CD14-positive monocyte (primary cell): ENCODE measurements around the gene DLGAP5. TPM values are rescaled to one million over a fixed set of nuclear protein-coding genes. Genes with fewer than 3 reads are reported as not detected.
A peak's percentile ranks its signal among the peaks of the same experiment; 100 is the strongest.

Experiments
- DNase-seq, 3 donors: peaks; one replicate each; pipeline ENCODE4 v3.0.0-alpha.2; 2011 to 2022
- H2AFZ ChIP-seq: 2 replicates; pipeline ENCODE4 v1.6.0; 2012; ENCODE audit warnings: mild to moderate bottlenecking, low read depth, low read length, inconsistent platforms; ENCODE audit not compliant: insufficient read depth, poor library complexity, severe bottlenecking
- H3K27ac ChIP-seq, 2 donors: 1 replicate in 1 of 2; 2 replicates in 1 of 2; pipeline ENCODE4 v1.5.1; 2012 to 2013; ENCODE audit warnings: low read length in 2 of 2, control low read depth in 1 of 2, inconsistent platforms in 1 of 2, low read depth in 1 of 2, mild to moderate bottlenecking in 1 of 2
- H3K27me3 ChIP-seq, 2 donors: one replicate each; pipeline versions ENCODE4 v1.6.0 to v1.6.1; 2011 to 2013; ENCODE audit warnings: low read length in 2 of 2; ENCODE audit not compliant: control insufficient read depth in 2 of 2, insufficient read depth in 2 of 2
- H3K36me3 ChIP-seq, 2 donors: replicated peaks in 1 of 2; 1 replicate in 1 of 2; 2 replicates in 1 of 2; pipeline versions ENCODE4 v1.5.1 to v1.6.1; 2012 to 2013; ENCODE audit warnings: low read length in 2 of 2, control low read depth in 1 of 2, inconsistent platforms in 1 of 2, mild to moderate bottlenecking in 1 of 2; ENCODE audit not compliant: insufficient read depth in 2 of 2, control insufficient read depth in 1 of 2
- H3K4me1 ChIP-seq, 2 donors: 1 replicate in 1 of 2; 2 replicates in 1 of 2; pipeline versions ENCODE4 v1.5.1 to v1.6.1; 2012 to 2013; ENCODE audit warnings: low read length in 2 of 2, control low read depth in 1 of 2, inconsistent platforms in 1 of 2, mild to moderate bottlenecking in 1 of 2, moderate library complexity in 1 of 2; ENCODE audit not compliant: insufficient read depth in 2 of 2, control insufficient read depth in 1 of 2
- H3K4me2 ChIP-seq: replicated peaks from 2 replicates; pipeline ENCODE3; 2012; ENCODE audit warnings: low read length, moderate library complexity, mild to moderate bottlenecking; ENCODE audit not compliant: poor library complexity, severe bottlenecking; ENCODE audit errors: extremely low read depth
- H3K4me3 ChIP-seq, 3 experiments: fragments of 200-600 bp in 1 of 3; sonication (generic) in 1 of 3; replicated peaks in 1 of 3; 1 replicate in 2 of 3; 2 replicates in 1 of 3; pipeline ENCODE4 v1.5.1; 2011 to 2013; ENCODE audit warnings: low read length in 3 of 3, mild to moderate bottlenecking in 3 of 3, control low read depth in 2 of 3, low read depth in 2 of 3, inconsistent platforms in 1 of 3, moderate library complexity in 1 of 3
- H3K79me2 ChIP-seq: 2 replicates; pipeline ENCODE4 v1.6.0; 2012; ENCODE audit warnings: mild to moderate bottlenecking, control low read depth, inconsistent platforms, low read length, moderate library complexity; ENCODE audit not compliant: insufficient read depth
- H3K9ac ChIP-seq: 2 replicates; pipeline ENCODE4 v1.6.0; 2017; ENCODE audit warnings: low read length, mild to moderate bottlenecking; ENCODE audit not compliant: insufficient read depth, poor library complexity, severe bottlenecking
- H3K9me3 ChIP-seq, 2 donors: replicated peaks in 1 of 2; 1 replicate in 1 of 2; 2 replicates in 1 of 2; pipeline versions ENCODE4 v1.5.1 to v1.6.1; 2012 to 2013; ENCODE audit warnings: low read length in 2 of 2, control low read depth in 1 of 2; ENCODE audit not compliant: control insufficient read depth in 1 of 2, insufficient read depth in 1 of 2
- H4K20me1 ChIP-seq: 2 replicates; pipeline ENCODE4 v1.6.0; 2012; ENCODE audit warnings: mild to moderate bottlenecking, low read length, control low read depth, moderate library complexity; ENCODE audit not compliant: insufficient read depth
- H3K27ac Mint-ChIP-seq, 7 donors: one replicate each; pipeline ENCODE4 v1.8.0; 2020; ENCODE audit warnings: mild to moderate bottlenecking in 7 of 7, mixed read lengths in 7 of 7, moderate library complexity in 6 of 7, inconsistent platforms in 2 of 7
- H3K27me3 Mint-ChIP-seq, 3 donors: one replicate each; pipeline ENCODE4 v1.8.0; 2021 to 2022; ENCODE audit warnings: low read depth in 3 of 3, mild to moderate bottlenecking in 3 of 3, mixed read lengths in 3 of 3, moderate library complexity in 3 of 3, inconsistent platforms in 1 of 3
- H3K36me3 Mint-ChIP-seq, 2 donors: one replicate each; pipeline ENCODE4 v1.8.0; 2020; ENCODE audit warnings: mixed read lengths in 2 of 2, inconsistent platforms in 1 of 2, mild to moderate bottlenecking in 1 of 2
- H3K4me1 Mint-ChIP-seq: one replicate; pipeline ENCODE4 v1.8.0; 2020; ENCODE audit warnings: mild to moderate bottlenecking, mixed read lengths
- H3K4me3 Mint-ChIP-seq, 2 donors: one replicate each; pipeline ENCODE4 v1.8.0; 2020; ENCODE audit warnings: mild to moderate bottlenecking in 2 of 2, mixed read lengths in 2 of 2, moderate library complexity in 1 of 2
- H3K9me3 Mint-ChIP-seq, 7 donors: one replicate each; pipeline ENCODE4 v1.8.0; 2020 to 2022; ENCODE audit warnings: mixed read lengths in 7 of 7, mild to moderate bottlenecking in 6 of 7, moderate library complexity in 6 of 7, inconsistent platforms in 2 of 7
- WGBS: methylation state at CpG from one replicate; pipeline ENCODE4 v1.1.5; 2013; ENCODE audit warnings: missing lambda C conversion rate; ENCODE audit not compliant: insufficient coverage; 5-methylcytosine and 5-hydroxymethylcytosine counted together
- intact Hi-C, 2 donors: fragments of 100-400 bp; cut with micrococcal nuclease; formaldehyde crosslinking; loops; one replicate each; pipeline versions ENCODE4 v1.15.0 to v1.15.1; 2023
- polyA plus RNA-seq, 3 donors: library from polyadenylated mRNA; depleted of rRNA in 1 of 3; unstranded in 2 of 3; stranded (reverse) in 1 of 3; fragments of 300-500 nt in 2 of 3; fragments of >200 nt in 1 of 3; fragmentation: Illumina TruSeq in 2 of 3; gene quantifications; 1 replicate in 2 of 3; 2 replicates in 1 of 3; pipeline ENCODE4 v1.2.3, GENCODE V29; 2012 to 2021
- TF ChIP-seq, protein P1 (sequence below): fragments of 200-600 bp; IDR thresholded peaks from one replicate; pipeline ENCODE4 v1.8.0; 2022; ENCODE audit warnings: antibody characterized with exemption, mild to moderate bottlenecking

DLGAP5 gene
- polyA plus RNA-seq, 3 donors = 0.23 TPM; not detected in 2

DNA sequence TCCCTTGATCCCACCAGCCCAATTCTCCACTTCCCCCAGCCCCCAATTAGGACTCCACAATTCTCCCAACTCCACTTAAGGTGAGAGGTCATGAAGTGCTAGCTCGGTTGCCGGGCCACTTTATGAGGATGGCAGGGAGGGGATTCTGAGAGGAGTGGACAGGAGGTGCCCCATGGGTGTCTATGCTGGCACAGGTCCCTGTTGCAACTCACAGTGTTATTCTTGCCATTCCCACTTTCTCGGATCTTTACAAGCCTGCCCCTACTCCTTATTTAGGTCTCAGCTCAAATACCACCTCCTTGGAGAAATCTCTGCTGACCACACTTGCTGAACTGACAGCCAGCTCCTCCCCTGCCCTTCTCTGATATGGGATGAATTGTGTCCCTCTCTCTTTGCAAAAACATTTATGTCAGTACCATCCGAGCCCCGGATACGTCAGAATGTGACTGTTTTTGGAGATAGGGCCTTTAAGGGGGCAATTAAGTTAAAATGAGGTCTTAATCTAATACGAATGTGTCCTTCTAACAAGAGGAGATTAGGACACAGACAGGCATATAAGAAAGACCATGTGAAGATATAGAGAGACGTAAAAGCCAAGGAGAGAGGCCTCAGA, 66.5 kb downstream of the DLGAP5 start:
- 100% methylated on average over 1 of the region's 8 CpGs for WGBS
- Histone ChIP-seq H3K9me3 (no peaks in the 10 kb centered on the region), H3K9ac (peak overlapping the region; percentile 49), H2AFZ (no peak overlapping the region), H3K27me3 (no peaks in the 10 kb centered on the region), H3K4me2 (peak overlapping the region; percentile 38), H4K20me1 (peaks cover 3% of the 10 kb centered on the region), H3K79me2 (peaks cover 11% of the 10 kb centered on the region), H3K4me3 (peak overlapping the region in 1 of 3 experiments; percentile 21), H3K36me3 (no peaks in the 10 kb centered on the region), H3K27ac (peak overlapping the region; percentile 79 to 93), H3K4me1 (peaks cover 90 to 93% of the 10 kb centered on the region in 2 donors)
- peaks cover 0 to 2% (median 2%) of the 10 kb centered on the region in 3 donors for H3K27me3 Mint-ChIP-seq
- H3K36me3 Mint-ChIP-seq = peaks cover 5 to 8% of the 10 kb centered on the region in 2 donors
- no peak for DNase-seq
- intact Hi-C loops = loop anchor here in 1 of 2 donors (5.0 kb wide), 1 partner anchor 33 kb away; no protein-coding TSS in a partner anchor
- H3K4me3 Mint-ChIP-seq = no peak overlapping the region
- peaks cover 88% of the 10 kb centered on the region for H3K4me1 Mint-ChIP-seq
- peaks cover 0 to 4% (median under 1%) of the 10 kb centered on the region in 7 donors for H3K9me3 Mint-ChIP-seq
- TF ChIP-seq, protein P1, sequence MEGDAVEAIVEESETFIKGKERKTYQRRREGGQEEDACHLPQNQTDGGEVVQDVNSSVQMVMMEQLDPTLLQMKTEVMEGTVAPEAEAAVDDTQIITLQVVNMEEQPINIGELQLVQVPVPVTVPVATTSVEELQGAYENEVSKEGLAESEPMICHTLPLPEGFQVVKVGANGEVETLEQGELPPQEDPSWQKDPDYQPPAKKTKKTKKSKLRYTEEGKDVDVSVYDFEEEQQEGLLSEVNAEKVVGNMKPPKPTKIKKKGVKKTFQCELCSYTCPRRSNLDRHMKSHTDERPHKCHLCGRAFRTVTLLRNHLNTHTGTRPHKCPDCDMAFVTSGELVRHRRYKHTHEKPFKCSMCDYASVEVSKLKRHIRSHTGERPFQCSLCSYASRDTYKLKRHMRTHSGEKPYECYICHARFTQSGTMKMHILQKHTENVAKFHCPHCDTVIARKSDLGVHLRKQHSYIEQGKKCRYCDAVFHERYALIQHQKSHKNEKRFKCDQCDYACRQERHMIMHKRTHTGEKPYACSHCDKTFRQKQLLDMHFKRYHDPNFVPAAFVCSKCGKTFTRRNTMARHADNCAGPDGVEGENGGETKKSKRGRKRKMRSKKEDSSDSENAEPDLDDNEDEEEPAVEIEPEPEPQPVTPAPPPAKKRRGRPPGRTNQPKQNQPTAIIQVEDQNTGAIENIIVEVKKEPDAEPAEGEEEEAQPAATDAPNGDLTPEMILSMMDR = no peak
- H3K27ac Mint-ChIP-seq = peak overlapping the region; percentile 82 to 95 (median 92)

DNA sequence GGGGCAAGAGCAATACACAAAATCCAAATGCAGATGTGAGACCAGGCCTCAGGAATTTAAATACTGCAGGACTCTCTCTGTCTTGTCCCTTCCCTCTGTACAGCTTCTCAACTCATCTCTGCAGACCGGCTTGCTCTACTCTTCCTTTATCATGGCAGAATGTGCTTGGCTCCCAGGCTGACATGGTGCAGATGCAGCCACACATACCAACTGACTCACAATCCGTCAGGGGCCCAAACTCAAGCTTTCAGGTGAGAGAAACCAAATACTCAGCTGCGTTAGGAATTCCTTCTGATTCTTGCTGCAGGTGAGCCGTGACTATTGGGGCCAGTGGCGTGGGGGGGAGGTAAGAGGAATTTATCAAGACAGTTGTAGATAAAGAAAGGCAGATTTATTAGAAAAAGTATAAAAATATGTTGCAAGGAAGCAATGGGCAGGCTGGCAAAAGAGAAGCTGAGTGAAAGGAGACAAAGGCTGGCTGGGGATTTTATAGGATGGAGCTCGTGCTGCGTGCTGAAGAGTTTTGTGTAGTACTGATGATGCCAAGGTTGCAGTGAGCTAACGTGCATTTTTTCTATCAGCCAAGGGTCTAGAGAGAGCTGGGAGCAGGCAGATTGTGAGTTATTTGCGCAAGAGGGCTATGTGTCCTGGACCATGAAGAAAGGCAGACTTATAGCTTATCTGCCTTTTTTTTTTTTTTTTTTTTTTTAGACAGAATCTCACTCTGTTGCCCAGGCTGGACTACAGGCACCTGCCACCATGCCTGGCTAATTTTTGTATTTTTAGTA, 67.3 kb downstream of the DLGAP5 start:
- H3K4me1 Mint-ChIP-seq = peaks cover 95% of the 10 kb centered on the region
- peaks cover 5 to 11% of the 10 kb centered on the region in 2 donors for H3K36me3 Mint-ChIP-seq
- Histone ChIP-seq H2AFZ (no peak overlapping the region), H4K20me1 (no peaks in the 10 kb centered on the region), H3K79me2 (peaks cover 2% of the 10 kb centered on the region), H3K4me3 (no peak overlapping the region), H3K27me3 (no peaks in the 10 kb centered on the region), H3K27ac (peak overlapping the region in 1 of 2 donors; percentile 93), H3K9me3 (no peaks in the 10 kb centered on the region), H3K36me3 (no peaks in the 10 kb centered on the region), H3K9ac (no peak overlapping the region), H3K4me1 (peaks cover 97 to 100% of the 10 kb centered on the region in 2 donors), H3K4me2 (no peak overlapping the region)
- peak overlapping the region; percentile 2 to 95 (median 92) for H3K27ac Mint-ChIP-seq
- intact Hi-C loops = no loop called here
- H3K4me3 Mint-ChIP-seq = no peak overlapping the region
- DNase-seq = no peak
- H3K9me3 Mint-ChIP-seq = peaks cover 0 to 6% (median 1%) of the 10 kb centered on the region in 7 donors
- H3K27me3 Mint-ChIP-seq = peaks cover 0 to 2% (median 2%) of the 10 kb centered on the region in 3 donors
- WGBS = 94% methylated on average over 8 of the region's 9 CpGs
- TF ChIP-seq, protein P1 = no peak
